HCT116 (cell line): ENCODE results near the gene LRRC2. TPM values are rescaled to one million over a fixed set of nuclear protein-coding genes. Genes with fewer than 3 reads are reported as not detected.

Experiments used
- ATAC-seq: fragments of 200-7000 bp; cut with Tn5 transposase; 2 replicates; pipeline ENCODE4 v1.9.1; 2020; ENCODE audit warnings: mild to moderate bottlenecking, moderate library complexity
- BruUV-seq: library from RNA; stranded (reverse); fragments of 400-500 nt; replicated peaks from 2 replicates; lab custom pipeline; 2021; lab: Mats Ljungman, UMichigan
- CTCF ChIA-PET: fragments of 300-600 bp; sonication (Branson Sonifier 250); formaldehyde crosslinking; loops from one replicate; lab custom pipeline; 2021; ENCODE audit warnings: antibody characterized with exemption; lab: Charles Lee
- POLR2A ChIA-PET: fragments of 300-600, 350-600 bp; sonication (Branson Sonifier 250); formaldehyde crosslinking; loops from one replicate; lab custom pipeline; 2021; ENCODE audit warnings: antibody characterized with exemption; lab: Charles Lee
- RAD21 ChIA-PET, 2 experiments: fragments of 300-600 bp; sonication (Branson Sonifier 250); formaldehyde crosslinking; loops; one replicate each; lab custom pipeline; 2023; ENCODE audit warnings: low total read pairs in 2 of 2; ENCODE audit not compliant: uncharacterized antibody in 2 of 2, unreplicated experiment in 2 of 2, low non-redundant PET in 1 of 2; lab: Charles Lee
- DNase-seq: peaks from one replicate; pipeline ENCODE4 v3.0.0-alpha.2; 2010; ENCODE audit warnings: low read depth, low spot score
- H2AFZ ChIP-seq: fragments of 200-600 bp; shearing (Covaris generic), sonication (generic); 2 replicates; pipeline ENCODE4 v1.6.1; 2017; ENCODE audit warnings: low read depth, mixed run types, mixed read lengths, antibody characterized with exemption, low read length; ENCODE audit not compliant: poor library complexity, severe bottlenecking
- H3K27ac ChIP-seq: 2 replicates; pipeline ENCODE4 v1.5.1; 2012; ENCODE audit warnings: low read depth, low read length
- H3K27me3 ChIP-seq: fragments of 200-600 bp; sonication (generic); 2 replicates; pipeline ENCODE4 v1.6.1; 2016; ENCODE audit warnings: mixed run types, low read length, mixed read lengths; ENCODE audit not compliant: insufficient read depth
- H3K36me3 ChIP-seq, 2 experiments: fragments of 200-500 bp in 1 of 2; fragments of 200-600 bp in 1 of 2; sonication (Bioruptor generic) in 1 of 2; sonication (generic) in 1 of 2; 2 replicates each; pipeline versions ENCODE4 v1.5.1 to v1.6.1; 2014 to 2016; ENCODE audit warnings: low read length in 2 of 2, inconsistent platforms in 1 of 2, mixed read lengths in 1 of 2, mixed run types in 1 of 2; ENCODE audit not compliant: insufficient read depth in 2 of 2, control insufficient read depth in 1 of 2
- H3K4me1 ChIP-seq, 2 experiments: fragments of 200-600 bp in 1 of 2; sonication (generic) in 1 of 2; 2 replicates each; pipeline versions ENCODE4 v1.5.1 to v1.6.1; 2012 to 2017; ENCODE audit warnings: low read length in 2 of 2, inconsistent platforms in 1 of 2, mild to moderate bottlenecking in 1 of 2, mixed read lengths in 1 of 2, mixed run types in 1 of 2, moderate library complexity in 1 of 2; ENCODE audit not compliant: insufficient read depth in 2 of 2, control insufficient read depth in 1 of 2
- H3K4me2 ChIP-seq: fragments of 200-600 bp; sonication (generic); 2 replicates; pipeline ENCODE4 v1.6.1; 2017; ENCODE audit warnings: mixed run types, low read length, mixed read lengths
- H3K4me3 ChIP-seq, 2 experiments: fragments of 200-600 bp in 1 of 2; sonication (generic) in 1 of 2; replicated peaks in 1 of 2; 2 replicates each; pipeline ENCODE4 v1.5.1; 2011 to 2016; ENCODE audit warnings: low read length in 2 of 2, control low read depth in 1 of 2, low read depth in 1 of 2, mild to moderate bottlenecking in 1 of 2, mixed read lengths in 1 of 2, mixed run types in 1 of 2
- H3K79me2 ChIP-seq: fragments of 200-600 bp; sonication (generic); 2 replicates; pipeline ENCODE4 v1.6.1; 2017; ENCODE audit warnings: mild to moderate bottlenecking, mixed run types, low read length, moderate library complexity, mixed read lengths; ENCODE audit not compliant: insufficient read depth
- H3K9ac ChIP-seq: fragments of 200-600 bp; sonication (generic); 2 replicates; pipeline ENCODE4 v1.6.1; 2016; ENCODE audit warnings: low read length, mixed read lengths
- H3K9me2 ChIP-seq: fragments of 200-600 bp; sonication (generic), shearing (Covaris generic); 2 replicates; pipeline ENCODE4 v1.6.1; 2017; ENCODE audit warnings: mixed run types, mild to moderate bottlenecking, moderate library complexity; ENCODE audit not compliant: insufficient read depth
- H3K9me3 ChIP-seq, 2 experiments: fragments of 200-500 bp in 1 of 2; fragments of 200-600 bp in 1 of 2; sonication (Bioruptor generic) in 1 of 2; sonication (generic) in 1 of 2; 2 replicates each; pipeline ENCODE4 v1.6.1; 2014 to 2017; ENCODE audit warnings: low read length in 2 of 2, mixed read lengths in 2 of 2, inconsistent platforms in 1 of 2, low read depth in 1 of 2, mild to moderate bottlenecking in 1 of 2, mixed run types in 1 of 2, moderate library complexity in 1 of 2; ENCODE audit not compliant: control insufficient read depth in 1 of 2, insufficient read depth in 1 of 2
- H4K20me1 ChIP-seq: fragments of 200-600 bp; sonication (generic), shearing (Covaris generic); 2 replicates; pipeline ENCODE4 v1.6.1; 2017; ENCODE audit warnings: mixed run types, mild to moderate bottlenecking, moderate library complexity; ENCODE audit not compliant: insufficient read depth
- ATF3 ChIP-seq: IDR thresholded peaks from 2 replicates; pipeline ENCODE4 v1.6.1; 2012
- CEBPB ChIP-seq: IDR thresholded peaks from 2 replicates; pipeline ENCODE4 v1.6.1; 2012; ENCODE audit warnings: low read depth
- YY1 ChIP-seq: IDR thresholded peaks from 2 replicates; pipeline ENCODE4 v1.6.1; 2011; ENCODE audit warnings: low read length, low read depth, moderate library complexity, mild to moderate bottlenecking; ENCODE audit not compliant: insufficient replicate concordance; ENCODE audit errors: extremely low read depth
- ZBTB33 ChIP-seq: IDR thresholded peaks from 2 replicates; pipeline ENCODE4 v1.6.1; 2011; ENCODE audit warnings: mild to moderate bottlenecking, low read length, moderate library complexity; ENCODE audit not compliant: insufficient replicate concordance; ENCODE audit errors: extremely low read depth
- intact Hi-C: fragments of 100-400 bp; cut with micrococcal nuclease; formaldehyde crosslinking; loops from 2 replicates; pipeline ENCODE4 v1.10.0; 2022
- total RNA-seq: library from RNA; stranded (reverse); gene quantifications from one replicate; pipeline ENCODE4 v1.2.1, GENCODE V29; 2021; ENCODE audit not compliant: unreplicated experiment
- TF ChIP-seq, protein P1 (sequence below): IDR thresholded peaks from 2 replicates; pipeline ENCODE4 v1.6.1; 2012; ENCODE audit warnings: low read depth

Gene LRRC2
- total RNA-seq, 1 experiment from 2014 or later: not detected

DNA sequence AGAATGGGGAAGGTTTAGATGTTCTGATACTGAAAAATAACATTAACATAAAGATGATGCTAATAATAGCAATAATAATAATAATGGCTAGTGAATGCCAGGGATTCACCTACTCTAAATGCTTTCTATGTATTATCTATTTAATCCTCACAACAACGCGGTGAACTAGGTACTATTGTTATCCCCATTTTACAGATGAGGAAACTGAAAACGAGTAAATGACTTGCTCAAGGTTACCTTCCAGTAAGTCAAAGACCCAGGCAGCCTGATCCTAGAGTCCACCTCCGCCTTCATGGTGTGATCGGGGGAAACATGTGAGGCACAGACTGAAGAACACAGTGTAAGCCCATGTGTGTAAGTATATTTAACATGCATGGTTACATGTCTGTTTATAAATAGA is 30.4 kb downstream of the LRRC2 start:
- Histone ChIP-seq H3K36me3 (no peaks in the 10 kb centered on the region), H3K9me3 (no peaks in the 10 kb centered on the region), H3K4me3 (no peak overlapping the region), H3K4me2 (no peak overlapping the region), H3K79me2 (no peaks in the 10 kb centered on the region), H2AFZ (no peak overlapping the region), H3K9ac (no peak overlapping the region), H3K27me3 (no peaks in the 10 kb centered on the region), H3K9me2 (no peaks in the 10 kb centered on the region), H3K4me1 (peaks cover 0 to 8% of the 10 kb centered on the region in 2 experiments; a peak in 2 of 4 replicates), H3K27ac (no peak overlapping the region), H4K20me1 (no peaks in the 10 kb centered on the region)
- ChIA-PET RAD21 (no interaction called here), CTCF (no interaction called here), POLR2A (no interaction called here)
- intact Hi-C loops: no loop called here
- BruUV-seq: no TSS peak
- DNase-seq (no peak), ATAC-seq (no peak)
- TF ChIP-seq ATF3 (no peak), ZBTB33 (no peak), CEBPB (no peak), YY1 (no peak)
- TF ChIP-seq, protein P1, sequence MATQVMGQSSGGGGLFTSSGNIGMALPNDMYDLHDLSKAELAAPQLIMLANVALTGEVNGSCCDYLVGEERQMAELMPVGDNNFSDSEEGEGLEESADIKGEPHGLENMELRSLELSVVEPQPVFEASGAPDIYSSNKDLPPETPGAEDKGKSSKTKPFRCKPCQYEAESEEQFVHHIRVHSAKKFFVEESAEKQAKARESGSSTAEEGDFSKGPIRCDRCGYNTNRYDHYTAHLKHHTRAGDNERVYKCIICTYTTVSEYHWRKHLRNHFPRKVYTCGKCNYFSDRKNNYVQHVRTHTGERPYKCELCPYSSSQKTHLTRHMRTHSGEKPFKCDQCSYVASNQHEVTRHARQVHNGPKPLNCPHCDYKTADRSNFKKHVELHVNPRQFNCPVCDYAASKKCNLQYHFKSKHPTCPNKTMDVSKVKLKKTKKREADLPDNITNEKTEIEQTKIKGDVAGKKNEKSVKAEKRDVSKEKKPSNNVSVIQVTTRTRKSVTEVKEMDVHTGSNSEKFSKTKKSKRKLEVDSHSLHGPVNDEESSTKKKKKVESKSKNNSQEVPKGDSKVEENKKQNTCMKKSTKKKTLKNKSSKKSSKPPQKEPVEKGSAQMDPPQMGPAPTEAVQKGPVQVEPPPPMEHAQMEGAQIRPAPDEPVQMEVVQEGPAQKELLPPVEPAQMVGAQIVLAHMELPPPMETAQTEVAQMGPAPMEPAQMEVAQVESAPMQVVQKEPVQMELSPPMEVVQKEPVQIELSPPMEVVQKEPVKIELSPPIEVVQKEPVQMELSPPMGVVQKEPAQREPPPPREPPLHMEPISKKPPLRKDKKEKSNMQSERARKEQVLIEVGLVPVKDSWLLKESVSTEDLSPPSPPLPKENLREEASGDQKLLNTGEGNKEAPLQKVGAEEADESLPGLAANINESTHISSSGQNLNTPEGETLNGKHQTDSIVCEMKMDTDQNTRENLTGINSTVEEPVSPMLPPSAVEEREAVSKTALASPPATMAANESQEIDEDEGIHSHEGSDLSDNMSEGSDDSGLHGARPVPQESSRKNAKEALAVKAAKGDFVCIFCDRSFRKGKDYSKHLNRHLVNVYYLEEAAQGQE: no peak
